GM21529 (cell line): ENCODE data around the gene ANKRD45.
"Not testable (repeated sequence)": the region's sequence is repeated elsewhere in the genome, so short reads cannot be mapped to it uniquely, and the experiment has no call there.

Experiments used
- ATAC-seq: cut with Tn5 transposase; IDR thresholded peaks from one replicate; pipeline ENCODE4 v1.9.1; 2021; ENCODE audit not compliant: unreplicated experiment

ANKRD45 gene

DNA sequence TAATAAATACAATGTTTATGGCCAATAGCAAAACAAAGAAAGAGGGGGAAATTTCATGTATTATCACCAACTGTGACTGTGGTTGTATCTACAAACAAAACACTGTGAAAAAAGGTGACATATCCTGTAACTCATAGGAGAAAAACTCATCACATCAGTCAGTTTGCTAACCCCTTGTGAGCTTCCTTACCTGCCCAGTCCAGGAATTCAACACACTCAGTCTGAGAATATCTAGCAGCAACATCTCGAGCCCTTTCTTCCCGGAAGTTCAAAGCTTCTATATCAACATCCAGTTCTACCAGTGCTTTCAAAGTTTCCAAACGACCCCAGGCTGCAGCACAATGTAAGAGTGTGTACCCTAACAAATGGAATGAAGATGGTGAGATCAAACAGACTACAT, 23.0 kb downstream of the ANKRD45 start:
- ATAC-seq: no peak

DNA sequence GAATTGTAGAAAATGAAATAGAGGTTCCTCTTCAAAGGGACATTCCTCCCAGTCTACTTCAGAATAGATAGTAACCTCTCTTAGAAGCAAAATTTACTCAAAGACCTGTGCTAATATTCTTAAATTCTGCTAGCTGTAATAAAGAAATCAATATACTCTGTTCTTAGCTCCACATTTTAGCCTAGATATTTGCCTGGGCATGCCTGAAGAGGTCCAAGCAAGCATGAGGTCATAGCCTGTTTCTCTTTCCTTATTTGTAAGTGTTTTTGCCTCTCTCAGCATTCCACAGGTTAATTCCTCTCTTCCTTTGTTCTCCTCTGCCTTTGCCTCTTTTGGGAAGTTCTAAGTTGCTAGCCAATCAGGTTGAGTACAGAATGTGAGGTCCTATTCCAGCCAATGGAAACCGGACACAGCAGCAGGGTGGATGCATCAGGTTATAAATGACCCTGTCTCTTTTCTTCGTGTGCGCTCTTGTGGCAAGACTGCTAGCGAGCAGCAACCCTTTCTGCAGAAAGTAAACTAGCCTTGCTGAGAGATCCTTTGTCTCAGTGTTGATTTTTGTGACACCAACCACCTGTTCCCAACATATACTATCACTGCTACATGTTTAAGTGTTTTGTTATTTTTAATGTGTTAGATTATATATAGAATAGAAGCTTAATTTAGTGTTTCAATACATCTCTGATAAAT, 27.1 kb downstream of the ANKRD45 start:
- ATAC-seq: not testable (repeated sequence)

DNA sequence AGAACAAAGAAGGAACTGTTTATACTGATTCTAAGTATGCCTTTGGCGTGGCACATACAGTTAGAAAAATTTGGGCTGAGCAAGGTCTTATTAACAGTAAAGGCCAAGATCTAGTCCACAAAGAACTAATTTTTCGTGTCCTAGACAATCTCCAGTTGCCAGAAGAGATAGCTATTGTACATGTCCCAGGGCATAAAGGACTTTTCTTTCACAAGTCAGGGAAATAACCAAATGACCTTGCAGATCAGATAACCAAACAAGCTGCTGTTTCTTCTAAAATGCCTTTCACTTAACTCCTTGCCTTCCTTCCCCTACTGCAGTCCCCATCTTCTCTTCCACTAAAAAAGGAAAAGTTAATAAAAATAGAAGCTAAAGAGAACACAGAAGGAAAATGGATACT, 30.5 kb downstream of the ANKRD45 start:
- no peak for ATAC-seq

DNA sequence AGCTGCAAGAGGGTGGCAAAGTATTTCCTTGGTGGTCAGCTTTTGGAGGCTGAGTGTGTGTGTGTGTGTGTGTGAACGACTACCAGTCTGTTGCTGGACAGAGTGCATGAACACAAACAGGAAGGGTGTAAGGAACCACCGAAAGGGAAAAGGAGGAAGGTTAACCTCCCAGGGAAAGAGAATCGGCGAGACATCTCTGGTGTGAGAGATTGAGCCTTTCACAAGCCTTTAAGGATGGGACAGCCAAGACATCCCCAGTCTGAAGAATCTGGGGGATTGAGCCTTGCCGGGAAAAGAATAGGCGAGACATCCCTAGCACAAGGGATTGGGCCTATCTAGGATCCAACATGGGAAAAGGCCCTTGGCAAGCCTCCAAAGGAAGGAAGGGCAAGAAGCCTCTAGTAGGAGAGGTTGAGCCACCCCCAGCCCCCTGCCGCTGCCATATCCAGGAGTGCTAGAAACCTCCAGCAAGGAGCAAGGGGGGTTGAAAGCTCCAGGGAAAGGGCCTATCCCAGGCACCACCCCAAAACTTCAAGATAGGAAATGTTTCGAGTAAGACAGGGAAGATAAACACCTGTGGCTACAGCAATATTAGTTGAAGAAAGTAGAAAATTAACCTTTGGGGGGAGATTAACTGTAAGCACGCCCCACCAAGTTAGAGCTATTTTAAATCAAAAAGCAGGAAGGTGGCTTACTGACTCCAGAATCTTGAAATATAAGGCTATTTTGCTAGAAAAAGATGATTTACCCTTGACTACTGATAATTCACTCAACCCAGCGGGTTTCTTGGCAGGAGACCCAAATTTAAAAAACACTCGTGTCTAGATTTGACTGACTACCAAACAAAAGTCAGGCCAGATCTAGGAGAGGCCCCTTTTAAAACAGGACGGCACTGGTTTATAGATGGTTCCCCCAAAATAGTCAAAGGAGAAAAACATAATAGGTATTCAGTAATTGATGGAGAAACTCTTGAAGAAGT, 31.3 kb downstream of the ANKRD45 start:
- ATAC-seq: no peak

DNA sequence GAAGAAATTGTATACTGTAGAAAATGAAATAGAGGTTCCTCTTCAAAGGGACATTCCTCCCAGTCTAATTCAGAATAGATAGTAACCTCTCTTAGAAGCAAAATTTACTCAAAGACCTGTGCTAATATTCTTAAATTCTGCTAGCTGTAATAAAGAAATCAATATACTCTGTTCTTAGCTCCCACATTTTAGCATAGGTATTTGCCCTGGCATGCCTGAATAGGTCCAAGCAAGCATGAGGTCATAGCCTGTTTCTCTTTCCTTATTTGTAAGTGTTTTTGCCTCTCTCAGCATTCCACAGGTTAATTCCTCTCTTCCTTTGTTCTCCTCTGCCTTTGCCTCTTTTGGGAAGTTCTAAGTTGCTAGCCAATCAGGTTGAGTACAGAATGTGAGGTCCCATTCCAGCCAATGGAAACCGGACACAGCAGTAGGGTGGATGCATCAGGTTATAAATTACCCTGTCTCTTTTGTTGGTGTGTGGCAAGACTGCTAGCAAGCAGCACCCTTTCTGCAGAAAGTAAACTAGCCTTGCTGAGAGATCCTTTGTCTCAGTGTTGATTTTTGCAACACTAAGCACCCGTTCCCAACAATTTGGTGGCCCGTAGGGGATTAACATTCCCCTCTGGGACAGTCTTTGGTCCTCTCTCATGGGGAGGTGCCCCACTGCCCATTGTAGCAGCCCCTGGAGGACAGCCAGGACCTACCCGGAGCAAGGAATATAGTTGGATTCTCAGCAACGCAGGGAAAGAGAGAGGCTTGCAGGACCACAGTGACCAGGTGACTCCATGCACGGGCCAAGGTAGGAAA, 32.2 kb downstream of the ANKRD45 start:
- ATAC-seq: not testable (repeated sequence)

DNA sequence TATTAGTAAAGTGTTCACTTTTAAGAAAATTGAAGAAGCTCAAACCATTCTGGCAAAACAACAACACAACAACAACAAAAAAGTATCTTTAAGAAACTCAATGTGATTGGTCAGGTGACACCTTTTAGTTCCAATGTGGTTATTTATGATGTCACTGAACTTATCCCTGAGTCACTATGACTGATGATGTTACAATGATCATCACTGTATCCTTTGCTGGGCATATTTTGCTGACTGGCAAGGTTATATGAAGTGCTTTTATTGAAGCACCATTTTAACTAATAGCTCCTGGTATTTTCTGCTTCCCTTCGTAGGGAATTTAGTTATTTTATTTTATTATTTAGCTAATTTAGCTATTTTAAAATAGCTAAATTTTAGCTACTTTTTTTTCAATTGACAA, 34.5 kb downstream of the ANKRD45 start, which contains the start of gene TEX50:
Gene TEX50, plus strand, starts transcription at position 223 of the 400 bp plus-strand sequence. CDS start 184 bp downstream, outside the sequence.
- no peak for ATAC-seq

DNA sequence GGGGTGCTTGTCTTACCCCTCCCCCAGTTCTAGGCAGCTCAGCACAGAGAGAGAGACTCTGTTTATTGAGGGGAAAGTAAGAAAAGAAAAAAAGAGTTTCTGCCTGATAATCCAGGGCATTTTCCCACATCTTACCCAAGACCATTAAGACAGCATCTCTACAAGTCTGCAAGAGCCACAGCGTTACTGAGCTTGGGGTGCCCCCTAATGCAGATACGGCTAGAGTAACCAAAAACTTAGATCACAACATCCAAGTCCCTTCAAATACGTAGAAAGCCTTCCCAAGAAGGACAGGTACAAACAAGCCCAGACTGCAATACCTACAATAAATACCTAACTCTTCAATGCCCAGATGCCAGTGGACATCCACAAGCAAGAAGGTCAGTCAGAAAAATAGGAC, 40.8 kb downstream of the ANKRD45 start:
- ATAC-seq: no peak

DNA sequence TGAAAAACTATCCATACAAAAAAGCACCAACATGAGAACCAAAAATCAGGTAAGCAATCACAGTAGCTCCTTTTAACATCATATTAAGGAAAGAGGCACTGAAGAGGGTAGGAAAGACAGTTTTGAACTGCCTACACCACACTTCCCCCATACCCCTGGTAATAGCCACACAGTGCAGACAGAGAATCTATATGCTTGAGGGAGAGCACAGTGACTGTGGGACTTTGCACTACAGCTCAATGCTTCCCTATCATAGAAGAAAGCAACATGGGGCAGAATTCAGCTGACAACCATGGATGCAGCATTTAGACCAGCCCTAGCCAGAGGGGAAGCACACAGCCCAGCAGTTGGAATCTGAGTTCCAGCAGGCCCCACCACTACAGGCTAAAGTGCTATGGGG, 42.4 kb downstream of the ANKRD45 start:
- ATAC-seq: no peak

DNA sequence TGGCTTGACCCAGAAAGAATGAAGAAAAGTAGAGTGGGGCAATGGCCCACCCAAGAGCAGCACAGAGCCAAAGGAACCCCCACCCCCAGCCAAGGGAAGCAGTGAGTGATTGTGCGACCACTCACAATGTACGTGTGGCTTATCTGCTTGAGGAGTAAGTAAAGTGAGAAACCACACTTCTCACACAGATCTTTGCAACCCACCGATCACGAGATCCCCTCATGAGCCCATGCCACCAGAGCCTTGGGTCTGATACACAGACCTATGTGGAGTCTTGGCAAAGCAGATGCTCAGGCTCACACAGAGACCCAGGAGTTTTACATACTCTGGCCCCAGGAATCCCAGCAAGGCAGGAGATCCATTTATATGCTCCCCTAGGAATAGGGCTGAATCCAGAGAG, 52.8 kb downstream of the ANKRD45 start:
- no peak for ATAC-seq

DNA sequence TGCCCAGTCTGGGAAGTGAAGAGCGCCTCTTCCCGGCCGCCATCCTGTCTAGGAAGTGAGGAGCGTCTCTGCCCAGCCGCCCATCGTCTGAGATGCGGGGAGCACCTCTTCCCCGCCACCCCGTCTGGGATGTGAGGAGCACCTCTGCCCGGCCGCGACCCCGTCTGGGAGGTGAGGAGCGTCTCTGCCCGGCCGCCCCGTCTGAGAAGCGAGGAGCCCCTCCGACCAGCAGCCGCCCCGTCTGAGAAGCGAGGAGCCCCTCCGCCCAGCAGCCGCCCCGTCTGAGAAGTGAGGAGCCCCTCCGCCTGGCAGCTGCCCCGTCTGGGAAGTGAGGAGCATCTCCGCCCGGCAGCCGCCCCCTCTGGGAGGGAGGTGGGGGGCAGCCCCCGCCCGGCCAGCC, 56.6 kb downstream of the ANKRD45 start:
- ATAC-seq: not testable (repeated sequence)

DNA sequence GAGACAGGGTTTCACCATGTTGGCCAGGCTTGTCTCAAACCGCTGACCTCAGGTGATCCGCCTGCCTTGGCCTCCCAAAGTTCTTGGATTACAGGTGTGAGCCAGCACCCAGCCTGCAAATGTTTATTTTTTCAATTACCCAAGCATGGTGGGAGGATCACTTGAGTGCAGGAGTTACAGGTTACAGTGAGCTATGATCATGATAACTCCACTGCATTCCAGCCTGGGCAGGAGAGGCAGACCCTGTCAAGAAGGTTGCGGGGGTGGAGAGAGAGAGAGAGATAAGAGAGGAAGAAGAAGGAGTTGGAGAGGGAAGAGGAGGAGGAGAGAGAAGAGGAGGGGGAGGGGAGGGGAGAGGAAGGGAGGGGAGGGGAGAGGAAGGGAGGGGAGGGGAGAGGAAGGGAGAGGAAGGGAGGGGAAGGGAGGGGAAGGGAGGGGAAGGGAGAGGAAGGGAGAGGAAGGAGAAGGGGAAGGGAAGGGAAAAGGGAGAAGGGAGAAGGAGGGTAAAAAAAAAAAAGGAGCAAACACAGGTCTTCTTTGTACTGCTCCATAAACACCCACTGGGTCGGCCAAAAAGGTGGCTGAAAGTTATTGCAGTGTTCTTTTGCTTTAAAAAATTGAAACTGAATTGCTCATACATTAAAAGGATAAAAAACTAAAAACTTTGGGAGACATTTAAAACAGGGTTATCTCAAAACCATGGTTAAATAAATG, 61.0 kb downstream of the ANKRD45 start:
- no peak for ATAC-seq

DNA sequence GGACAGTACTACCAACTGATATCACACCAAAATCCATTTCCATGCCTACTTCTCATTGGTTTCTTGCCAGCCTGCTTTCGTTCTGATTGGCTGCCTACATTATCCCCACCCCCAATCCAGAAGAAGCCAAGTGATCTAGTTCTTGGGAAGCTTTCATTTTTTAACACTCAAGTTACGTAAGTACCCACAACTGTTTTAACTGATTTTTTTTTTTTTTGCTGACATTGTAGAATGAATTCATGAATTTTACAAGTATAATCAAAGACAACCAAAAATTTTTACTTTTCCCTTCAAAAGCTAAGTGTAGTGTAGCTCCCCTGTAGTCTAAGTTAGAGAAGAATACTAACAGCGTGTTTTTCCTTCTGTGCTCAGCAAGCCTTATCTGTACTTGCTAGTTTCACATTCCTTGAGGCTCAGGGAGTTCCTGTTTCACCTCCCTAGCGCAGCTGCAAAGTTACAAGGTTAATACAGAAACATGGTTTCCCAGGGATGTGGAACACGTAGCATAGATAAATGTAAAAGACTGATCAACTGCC, 66.5 kb downstream of the ANKRD45 start, which contains the start of gene SLC9C2:
Gene SLC9C2, minus strand, starts transcription at position 17 of the 536 bp plus-strand sequence. CDS start 1,296 bp downstream, outside the sequence.
- ATAC-seq: no peak

DNA sequence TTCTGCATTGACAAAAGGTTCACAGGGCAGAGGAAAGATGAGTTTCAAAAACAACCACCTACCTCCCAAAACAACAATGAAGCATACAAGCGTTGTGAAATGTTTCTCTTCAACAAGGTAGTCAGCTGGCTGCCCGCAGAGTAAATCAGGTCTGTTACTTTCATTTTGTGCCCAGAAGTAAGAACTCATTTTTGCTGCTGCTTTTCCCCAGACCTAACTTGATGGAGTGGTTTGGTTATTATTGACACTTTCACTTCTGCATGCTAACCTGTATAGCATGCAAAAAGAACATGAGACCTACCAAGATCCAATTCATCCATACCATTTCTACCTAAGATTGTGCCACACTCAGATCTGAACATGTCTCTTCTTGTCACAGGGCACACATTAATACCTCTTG, 68.1 kb downstream of the ANKRD45 start:
- peak; percentile 71 for ATAC-seq

DNA sequence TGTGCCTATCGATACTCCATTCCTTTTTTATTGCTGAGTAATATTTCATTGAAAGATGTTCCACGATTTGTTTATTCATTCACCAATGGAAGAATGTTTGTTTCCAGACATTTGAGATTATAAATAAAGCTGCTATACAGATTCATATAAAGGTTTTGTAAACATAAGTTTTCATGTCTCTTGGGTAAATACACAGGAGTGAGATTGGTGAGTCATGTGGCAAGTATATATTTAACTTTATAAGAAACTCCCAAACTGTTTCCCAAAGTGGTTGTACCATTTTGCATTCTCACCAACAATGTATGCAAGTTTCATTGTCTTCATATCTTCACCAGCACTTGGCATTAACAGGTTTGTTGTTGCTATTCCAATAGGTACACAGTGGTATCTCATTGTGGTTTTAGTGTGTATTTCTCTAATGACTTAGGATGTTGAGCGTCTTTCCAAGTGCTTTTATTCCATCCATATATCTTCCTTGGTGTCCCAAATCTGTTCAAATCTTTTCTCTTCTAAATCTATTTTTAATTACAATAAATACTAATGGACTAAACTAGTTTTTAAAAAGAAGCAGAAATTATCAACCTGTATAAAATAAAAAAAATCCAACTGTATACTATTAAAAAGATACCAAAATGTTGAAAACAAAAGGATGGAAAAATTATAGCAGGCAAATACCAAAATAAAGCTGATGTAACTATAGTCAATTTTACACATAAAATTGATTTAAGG, 73.4 kb downstream of the ANKRD45 start:
- ATAC-seq: no peak

DNA sequence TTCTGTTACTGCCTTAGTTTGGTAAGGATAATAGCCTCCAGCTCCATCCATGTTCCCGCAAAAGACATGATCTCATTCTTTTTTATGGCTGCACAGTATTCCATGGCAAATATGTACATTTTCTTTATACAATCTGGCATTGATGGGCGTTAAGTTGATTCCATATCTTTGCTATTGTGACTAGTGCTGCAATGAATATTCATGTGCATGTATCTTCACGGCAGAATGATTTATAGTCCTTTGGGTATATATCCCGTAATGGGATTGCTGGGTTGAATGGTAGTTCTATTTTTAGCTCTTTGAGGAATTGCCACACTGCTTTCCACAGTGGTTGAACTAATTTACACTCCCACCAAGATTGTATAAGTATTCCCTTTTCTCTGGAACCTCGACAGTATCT, 78.5 kb downstream of the ANKRD45 start:
- ATAC-seq: not testable (repeated sequence)

DNA sequence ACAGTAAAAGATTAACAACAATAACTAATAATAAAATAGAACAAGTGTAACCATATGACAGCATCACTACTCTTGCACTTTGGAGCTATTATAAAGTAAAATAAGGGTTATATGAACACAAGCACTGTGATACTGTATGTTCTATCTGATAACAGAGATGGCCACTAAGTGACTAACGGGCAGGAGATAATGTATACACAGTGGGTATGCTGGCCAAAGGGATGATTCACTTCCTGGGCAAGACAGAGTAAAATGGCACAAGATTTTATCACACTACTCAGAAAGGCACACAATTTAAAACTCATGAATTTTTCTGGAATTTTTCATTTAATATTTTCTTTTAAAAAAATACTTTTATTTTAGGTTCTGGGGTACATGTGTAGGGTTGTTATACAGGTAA, 79.1 kb downstream of the ANKRD45 start:
- ATAC-seq: no peak

DNA sequence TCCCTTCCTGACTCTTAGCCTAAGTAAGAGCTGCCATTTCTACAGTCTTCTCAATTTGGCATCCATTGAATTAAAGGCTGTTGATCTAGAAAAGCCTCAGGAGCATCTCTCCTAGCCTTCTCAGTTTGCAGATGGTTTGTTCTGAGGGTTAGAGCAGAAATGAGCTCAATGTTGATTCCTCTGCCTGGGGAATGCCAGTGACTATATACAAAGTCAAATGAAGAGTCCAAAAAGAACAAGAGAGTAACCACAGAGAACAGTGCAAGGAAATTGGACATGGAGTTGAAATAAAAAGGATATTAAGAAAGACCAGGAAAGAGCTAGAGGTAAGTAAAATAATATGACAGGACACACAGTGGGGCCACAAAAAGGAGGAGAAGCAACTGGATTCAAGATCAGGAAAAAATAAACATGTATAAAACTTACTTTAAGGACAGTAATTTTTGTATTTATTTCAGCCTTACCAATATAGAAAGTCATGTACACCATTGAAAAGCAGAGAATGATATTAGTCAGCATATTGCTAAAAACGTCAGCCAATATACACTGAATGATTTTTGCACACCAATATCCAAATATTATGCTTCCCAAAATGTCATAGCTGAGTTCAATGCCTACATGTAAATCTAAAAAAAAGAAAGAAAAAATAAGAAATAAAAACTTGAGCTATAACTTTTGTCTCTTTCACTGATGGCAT, 88.1 kb downstream of the ANKRD45 start:
- no peak for ATAC-seq

DNA sequence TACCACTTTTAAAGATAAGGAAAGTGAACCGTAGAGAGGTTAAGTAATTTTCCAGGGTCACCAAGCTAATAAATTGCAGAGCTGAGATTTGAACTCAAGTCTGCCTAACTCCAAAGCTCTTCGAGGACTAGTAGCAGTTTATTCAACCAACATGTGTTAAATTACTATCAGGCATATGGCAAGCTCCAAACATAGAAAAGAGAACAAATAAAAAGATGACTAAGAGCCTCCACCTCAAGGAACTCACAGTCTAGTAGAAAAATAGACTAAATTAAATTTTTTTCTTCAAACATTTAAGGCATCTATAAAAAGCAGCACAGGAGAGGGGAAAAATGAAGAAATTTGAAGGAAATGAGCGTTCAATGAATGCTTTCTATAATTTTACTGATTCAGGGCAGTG, 89.0 kb downstream of the ANKRD45 start:
- ATAC-seq: no peak

DNA sequence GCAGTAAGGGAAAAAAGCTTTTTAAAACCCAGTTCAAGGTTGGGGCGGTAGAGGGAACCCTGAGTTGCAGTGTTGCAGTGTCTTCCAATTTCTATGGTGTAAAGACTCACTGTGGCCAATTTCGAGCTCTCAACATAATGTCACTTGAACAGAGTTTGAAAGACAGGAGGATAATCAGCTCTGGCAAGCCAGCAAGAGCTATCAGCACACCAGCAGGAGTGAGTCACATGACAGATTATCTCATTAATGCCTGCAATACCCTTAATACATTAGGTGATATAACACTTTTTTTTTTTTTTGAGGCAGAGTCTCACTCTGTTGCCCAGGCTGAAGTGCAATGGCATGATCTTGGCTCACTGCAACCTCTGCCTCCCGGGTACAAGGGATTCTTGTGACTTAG, 89.6 kb downstream of the ANKRD45 start:
- no peak for ATAC-seq
